HG02571 (cell line): Measurements from ENCODE around the gene ATP6V1G1.
A peak's percentile ranks its signal among the peaks of the same experiment; 100 is the strongest.

Source experiments
- ATAC-seq: cut with Tn5 transposase; IDR thresholded peaks from one replicate; pipeline ENCODE4 v1.9.1; 2021; ENCODE audit warnings: mild to moderate bottlenecking, moderate library complexity; ENCODE audit not compliant: unreplicated experiment

The ATP6V1G1 gene

GRCh38 chr9:114587345-114588202 is at the start of gene ATP6V1G1:
TSS of gene ATP6V1G1 (plus strand) at chr9:114587769. CDS start at chr9:114587839, 70 bp downstream.
- peak; percentile 95 for ATAC-seq

GRCh38 chr9:114538241-114538640 is 49.3 kb upstream of the ATP6V1G1 start:
- ATAC-seq = no peak

- ATAC-seq = no peak
These were observed 47.7 kb upstream of the ATP6V1G1 start for GRCh38 chr9:114539701-114540380.

- ATAC-seq = no peak
These were observed 42.5 kb upstream of the ATP6V1G1 start for GRCh38 chr9:114545055-114545454.

- no peak for ATAC-seq
These were observed 40.7 kb upstream of the ATP6V1G1 start for GRCh38 chr9:114546851-114547250.

- no peak for ATAC-seq
These were observed 37.8 kb upstream of the ATP6V1G1 start for GRCh38 chr9:114549697-114550330.

- ATAC-seq = no peak
These were observed 35.6 kb upstream of the ATP6V1G1 start for GRCh38 chr9:114551750-114552685.

- ATAC-seq = no peak
These were observed 34.9 kb upstream of the ATP6V1G1 start for GRCh38 chr9:114552706-114553105.

- ATAC-seq = no peak
These were observed 34.4 kb upstream of the ATP6V1G1 start for GRCh38 chr9:114553202-114553601.

- ATAC-seq = no peak
These were observed 31.9 kb upstream of the ATP6V1G1 start for GRCh38 chr9:114555696-114556095.

- ATAC-seq = no peak
These were observed 29.4 kb upstream of the ATP6V1G1 start for GRCh38 chr9:114558027-114558675.

- ATAC-seq = no peak
These were observed 27.6 kb upstream of the ATP6V1G1 start for GRCh38 chr9:114559830-114560513.

- no peak for ATAC-seq
These were observed 26.6 kb upstream of the ATP6V1G1 start for GRCh38 chr9:114560956-114561355.

GRCh38 chr9:114561771-114562170 is 25.8 kb upstream of the ATP6V1G1 start:
- no peak for ATAC-seq

GRCh38 chr9:114565204-114565603 is 22.4 kb upstream of the ATP6V1G1 start:
- ATAC-seq = no peak

GRCh38 chr9:114570742-114571141 is 16.8 kb upstream of the ATP6V1G1 start:
- ATAC-seq = no peak

- ATAC-seq = no peak
These were observed 16.2 kb upstream of the ATP6V1G1 start for GRCh38 chr9:114571391-114571790.

- ATAC-seq = no peak
These were observed 15.4 kb upstream of the ATP6V1G1 start for GRCh38 chr9:114572199-114572598.

GRCh38 chr9:114574438-114574837 is 13.1 kb upstream of the ATP6V1G1 start:
- no peak for ATAC-seq
